Measurements from ENCODE around the gene NDUFAF3. TPM values are rescaled to one million over a fixed set of nuclear protein-coding genes. Genes with fewer than 3 reads are reported as not detected.

The NDUFAF3 gene
- polyA plus RNA-seq, 1 of the 3 experiments (the other 2 are of a cell fraction), result 104 TPM

GRCh38 chr3:49009396-49009795 lies 12.5 kb upstream of the NDUFAF3 start:
- Histone ChIP-seq H3F3A (replicated peaks; ENCODE audit: insufficient read depth) (peaks cover 3% of the 10 kb centered on the region), H3K9me3 (no peaks in the 10 kb centered on the region), H3K4me3 (ENCODE audit: low read depth in 2 of 2, low read length in 1 of 2) (no peak overlapping the region), H3K79me2 (ENCODE audit: insufficient read depth) (peaks cover 77% of the 10 kb centered on the region), H3K9ac (no peak overlapping the region), H3K9me2 (no peaks in the 10 kb centered on the region), H3K27me3 (ENCODE audit: insufficient read depth) (no peaks in the 10 kb centered on the region), H3K36me3 (replicated peaks in 1 of 2; ENCODE audit: control insufficient read depth in 1 of 2, insufficient read depth in 2 of 2, low read length in 1 of 2) (peaks cover 4 to 31% of the 10 kb centered on the region in 2 experiments), H3K4me2 (no peak overlapping the region), H3K4me1 (ENCODE audit: control insufficient read depth in 1 of 2, insufficient read depth in 2 of 2, low read depth in 1 of 2, low read length in 1 of 2) (peaks cover 0 to 18% of the 10 kb centered on the region in 2 experiments; a peak in 2 of 4 replicates), H2AFZ (ENCODE audit: low read depth) (no peak overlapping the region), H4K20me1 (ENCODE audit: insufficient read depth) (peaks cover 61% of the 10 kb centered on the region), H3K27ac (ENCODE audit: low read depth in 2 of 2, low read length in 1 of 2) (no peak overlapping the region)
- no peak for DNase-seq
- ChIA-PET POLR2A (interaction anchor here (4.3 to 4.4 kb wide), 2 partner anchors 12 kb away, joined by 44 to 80 read pairs; partner anchors contain the start of gene NDUFAF3), CTCF (interaction anchor here (3.1 to 4.4 kb wide), 3 partner anchors 8 to 22 kb away, joined by 14 to 39 read pairs (median 29); partner anchors contain the start of genes DALRD3 and NDUFAF3)
- WGBS (ENCODE audit: low lambda C conversion rate), result 78% methylated on average over 3 of the region's 3 CpGs
- TF ChIP-seq POLR2AphosphoS5 (IDR thresholded peaks at IDR 0.05; ENCODE audit: low read depth, low read length) (no peak), CHD2 (IDR thresholded peaks at IDR 0.05; ENCODE audit: low read length, partially characterized antibody) (no peak), TCF12 (IDR thresholded peaks at IDR 0.05) (no peak), EP300 (IDR thresholded peaks at IDR 0.05; ENCODE audit: borderline replicate concordance in 1 of 2, low read depth in 1 of 2, low read length in 1 of 2) (no peak), YY1 (IDR thresholded peaks at IDR 0.05; ENCODE audit: low read depth) (no peak), RFX5 (IDR thresholded peaks at IDR 0.05; ENCODE audit: low read length) (no peak), GATA2 (CRISPR knock-in tag; IDR thresholded peaks at IDR 0.05) (no peak), CTCF (IDR thresholded peaks at IDR 0.05) (no peak), RXRA (IDR thresholded peaks at IDR 0.05; ENCODE audit: borderline replicate concordance, low read depth) (no peak)
- TF ChIP-seq, protein P1, sequence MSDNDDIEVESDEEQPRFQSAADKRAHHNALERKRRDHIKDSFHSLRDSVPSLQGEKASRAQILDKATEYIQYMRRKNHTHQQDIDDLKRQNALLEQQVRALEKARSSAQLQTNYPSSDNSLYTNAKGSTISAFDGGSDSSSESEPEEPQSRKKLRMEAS (IDR thresholded peaks at IDR 0.05; ENCODE audit: low read depth), result no peak

- ChIA-PET POLR2A (interaction anchor here (0.6 to 2.2 kb wide), 5 partner anchors 8 to 25 kb away, joined by 3 to 10 read pairs (median 3); no protein-coding TSS in a partner anchor), CTCF (interaction anchor here (0.8 to 14.2 kb wide), 5 partner anchors 8 to 23 kb away, joined by 3 to 114 read pairs (median 5); partner anchors contain the start of genes IMPDH2, NDUFAF3 and P4HTM)
- H3K4me2 ChIP-seq, result no peak overlapping the region
- no peak overlapping the region for H3K4me3 ChIP-seq (ENCODE audit: low read depth in 2 of 2, low read length in 1 of 2)
- H4K20me1 ChIP-seq (ENCODE audit: insufficient read depth), result peaks cover 70% of the 10 kb centered on the region
- no peaks in the 10 kb centered on the region for H3K9me2 ChIP-seq
- H2AFZ ChIP-seq (ENCODE audit: low read depth), result no peak overlapping the region
- DNase-seq, result no peak
- H3K9ac ChIP-seq, result no peak overlapping the region
- H3K9me3 ChIP-seq, result no peaks in the 10 kb centered on the region
- no peak overlapping the region; a peak in 1 of 4 replicates for H3K27ac ChIP-seq (ENCODE audit: low read depth in 2 of 2, low read length in 1 of 2)
- peaks cover 9 to 54% of the 10 kb centered on the region in 2 experiments for H3K36me3 ChIP-seq (replicated peaks in 1 of 2; ENCODE audit: control insufficient read depth in 1 of 2, insufficient read depth in 2 of 2, low read length in 1 of 2)
- TF ChIP-seq, protein P2, sequence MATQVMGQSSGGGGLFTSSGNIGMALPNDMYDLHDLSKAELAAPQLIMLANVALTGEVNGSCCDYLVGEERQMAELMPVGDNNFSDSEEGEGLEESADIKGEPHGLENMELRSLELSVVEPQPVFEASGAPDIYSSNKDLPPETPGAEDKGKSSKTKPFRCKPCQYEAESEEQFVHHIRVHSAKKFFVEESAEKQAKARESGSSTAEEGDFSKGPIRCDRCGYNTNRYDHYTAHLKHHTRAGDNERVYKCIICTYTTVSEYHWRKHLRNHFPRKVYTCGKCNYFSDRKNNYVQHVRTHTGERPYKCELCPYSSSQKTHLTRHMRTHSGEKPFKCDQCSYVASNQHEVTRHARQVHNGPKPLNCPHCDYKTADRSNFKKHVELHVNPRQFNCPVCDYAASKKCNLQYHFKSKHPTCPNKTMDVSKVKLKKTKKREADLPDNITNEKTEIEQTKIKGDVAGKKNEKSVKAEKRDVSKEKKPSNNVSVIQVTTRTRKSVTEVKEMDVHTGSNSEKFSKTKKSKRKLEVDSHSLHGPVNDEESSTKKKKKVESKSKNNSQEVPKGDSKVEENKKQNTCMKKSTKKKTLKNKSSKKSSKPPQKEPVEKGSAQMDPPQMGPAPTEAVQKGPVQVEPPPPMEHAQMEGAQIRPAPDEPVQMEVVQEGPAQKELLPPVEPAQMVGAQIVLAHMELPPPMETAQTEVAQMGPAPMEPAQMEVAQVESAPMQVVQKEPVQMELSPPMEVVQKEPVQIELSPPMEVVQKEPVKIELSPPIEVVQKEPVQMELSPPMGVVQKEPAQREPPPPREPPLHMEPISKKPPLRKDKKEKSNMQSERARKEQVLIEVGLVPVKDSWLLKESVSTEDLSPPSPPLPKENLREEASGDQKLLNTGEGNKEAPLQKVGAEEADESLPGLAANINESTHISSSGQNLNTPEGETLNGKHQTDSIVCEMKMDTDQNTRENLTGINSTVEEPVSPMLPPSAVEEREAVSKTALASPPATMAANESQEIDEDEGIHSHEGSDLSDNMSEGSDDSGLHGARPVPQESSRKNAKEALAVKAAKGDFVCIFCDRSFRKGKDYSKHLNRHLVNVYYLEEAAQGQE (IDR thresholded peaks at IDR 0.05; ENCODE audit: low read depth, low read length), result no peak
- no peak for TF ChIP-seq MXI1 (IDR thresholded peaks at IDR 0.05; ENCODE audit: low read depth, low read length)
- WGBS (ENCODE audit: low lambda C conversion rate), result 89% methylated on average over 7 of the region's 17 CpGs
- peaks cover 67% of the 10 kb centered on the region for H3K79me2 ChIP-seq (ENCODE audit: insufficient read depth)
- H3K4me1 ChIP-seq (ENCODE audit: control insufficient read depth in 1 of 2, insufficient read depth in 2 of 2, low read depth in 1 of 2, low read length in 1 of 2), result peaks cover 0 to 24% of the 10 kb centered on the region in 2 experiments; a peak in 1 of 4 replicates
- H3K27me3 ChIP-seq (ENCODE audit: insufficient read depth), result no peaks in the 10 kb centered on the region
- H3F3A ChIP-seq (replicated peaks; ENCODE audit: insufficient read depth), result peaks cover 17% of the 10 kb centered on the region
Measured at GRCh38 chr3:49012441-49013017, 9.4 kb upstream of the NDUFAF3 start.

All from SK-N-SH (cell line).